ENCODE measurements around the gene SMG6.

The SMG6 gene

GRCh38 chr17:2085648-2085949 lies 218.0 kb downstream of the SMG6 start:
- TF ChIP-seq GATA3 (IDR thresholded peaks at IDR 0.05; ENCODE audit: low read depth, low read length) (no peak), GATA2 (IDR thresholded peaks at IDR 0.05; ENCODE audit: low read depth, low read length) (no peak)

GRCh38 chr17:2084766-2085647 lies 218.6 kb downstream of the SMG6 start:
- TF ChIP-seq GATA2 (IDR thresholded peaks at IDR 0.05; ENCODE audit: low read depth, low read length) (no peak), GATA3 (IDR thresholded peaks at IDR 0.05; ENCODE audit: low read depth, low read length) (no peak)

- TF ChIP-seq GATA3 (IDR thresholded peaks at IDR 0.05; ENCODE audit: low read depth, low read length) (no peak), GATA2 (IDR thresholded peaks at IDR 0.05; ENCODE audit: low read depth, low read length) (peak; percentile 72; the same call in 1 of the 2 replicates)
Measured at GRCh38 chr17:2084036-2084765, 219.4 kb downstream of the SMG6 start.

- TF ChIP-seq GATA2 (IDR thresholded peaks at IDR 0.05; ENCODE audit: low read depth, low read length) (no peak), GATA3 (IDR thresholded peaks at IDR 0.05; ENCODE audit: low read depth, low read length) (no peak)
Measured at GRCh38 chr17:2083613-2084035, 220.0 kb downstream of the SMG6 start.

GRCh38 chr17:2082003-2082781 lies 221.4 kb downstream of the SMG6 start:
- peak; percentile 96 for TF ChIP-seq GATA2 (IDR thresholded peaks at IDR 0.05; ENCODE audit: low read depth, low read length)
- TF ChIP-seq GATA3 (IDR thresholded peaks at IDR 0.05; ENCODE audit: low read depth, low read length), result no peak; the same call in 1 of the 2 replicates

GRCh38 chr17:2081564-2081963 lies 222.0 kb downstream of the SMG6 start:
- TF ChIP-seq GATA2 (IDR thresholded peaks at IDR 0.05; ENCODE audit: low read depth, low read length) (no peak), GATA3 (IDR thresholded peaks at IDR 0.05; ENCODE audit: low read depth, low read length) (no peak)

- TF ChIP-seq GATA3 (IDR thresholded peaks at IDR 0.05; ENCODE audit: low read depth, low read length) (no peak), GATA2 (IDR thresholded peaks at IDR 0.05; ENCODE audit: low read depth, low read length) (no peak)
Measured at GRCh38 chr17:2077040-2077439, 226.5 kb downstream of the SMG6 start.

GRCh38 chr17:2076087-2076984 lies 227.2 kb downstream of the SMG6 start:
- TF ChIP-seq GATA2 (IDR thresholded peaks at IDR 0.05; ENCODE audit: low read depth, low read length) (no peak; the same call in 1 of the 2 replicates), GATA3 (IDR thresholded peaks at IDR 0.05; ENCODE audit: low read depth, low read length) (no peak)

- TF ChIP-seq GATA2 (IDR thresholded peaks at IDR 0.05; ENCODE audit: low read depth, low read length), result no peak
- TF ChIP-seq GATA3 (IDR thresholded peaks at IDR 0.05; ENCODE audit: low read depth, low read length), result no peak
Measured at GRCh38 chr17:2075336-2076086, 228.1 kb downstream of the SMG6 start.

GRCh38 chr17:2074919-2075318 lies 228.7 kb downstream of the SMG6 start:
- no peak for TF ChIP-seq GATA2 (IDR thresholded peaks at IDR 0.05; ENCODE audit: low read depth, low read length)
- no peak for TF ChIP-seq GATA3 (IDR thresholded peaks at IDR 0.05; ENCODE audit: low read depth, low read length)

GRCh38 chr17:2071455-2072281 lies 231.9 kb downstream of the SMG6 start:
- TF ChIP-seq GATA2 (IDR thresholded peaks at IDR 0.05; ENCODE audit: low read depth, low read length) (no peak), GATA3 (IDR thresholded peaks at IDR 0.05; ENCODE audit: low read depth, low read length) (no peak)

- no peak for TF ChIP-seq GATA3 (IDR thresholded peaks at IDR 0.05; ENCODE audit: low read depth, low read length)
- no peak for TF ChIP-seq GATA2 (IDR thresholded peaks at IDR 0.05; ENCODE audit: low read depth, low read length)
Measured at GRCh38 chr17:2071024-2071385, 232.6 kb downstream of the SMG6 start.

Data from SH-SY5Y (cell line).